T-helper 1 cell treated with Interleukin-12 subunit alpha and Interleukin-12 subunit beta and Interleukin-4 antibody, amounts not matched to agents 30 μg/mL and 1 μg/mL, for 36 hours (primary cell): Measurements from ENCODE around the gene GON7.

ENCODE experiments used
- H3K27ac Mint-ChIP-seq: one replicate; pipeline ENCODE4 v1.8.0; 2021; ENCODE audit warnings: mild to moderate bottlenecking, mixed read lengths
- H3K27me3 Mint-ChIP-seq: one replicate; pipeline ENCODE4 v1.8.0; 2021; ENCODE audit warnings: low read depth, mixed read lengths
- H3K36me3 Mint-ChIP-seq: one replicate; pipeline ENCODE4 v1.8.0; 2021; ENCODE audit warnings: low read depth, mixed read lengths
- H3K4me1 Mint-ChIP-seq: one replicate; pipeline ENCODE4 v1.8.0; 2021; ENCODE audit warnings: low read depth, mixed read lengths
- H3K4me3 Mint-ChIP-seq: one replicate; pipeline ENCODE4 v1.8.0; 2021; ENCODE audit warnings: mild to moderate bottlenecking, moderate library complexity, mixed read lengths
- H3K9me3 Mint-ChIP-seq: one replicate; pipeline ENCODE4 v1.8.0; 2021; ENCODE audit warnings: mixed read lengths

The GON7 gene

DNA sequence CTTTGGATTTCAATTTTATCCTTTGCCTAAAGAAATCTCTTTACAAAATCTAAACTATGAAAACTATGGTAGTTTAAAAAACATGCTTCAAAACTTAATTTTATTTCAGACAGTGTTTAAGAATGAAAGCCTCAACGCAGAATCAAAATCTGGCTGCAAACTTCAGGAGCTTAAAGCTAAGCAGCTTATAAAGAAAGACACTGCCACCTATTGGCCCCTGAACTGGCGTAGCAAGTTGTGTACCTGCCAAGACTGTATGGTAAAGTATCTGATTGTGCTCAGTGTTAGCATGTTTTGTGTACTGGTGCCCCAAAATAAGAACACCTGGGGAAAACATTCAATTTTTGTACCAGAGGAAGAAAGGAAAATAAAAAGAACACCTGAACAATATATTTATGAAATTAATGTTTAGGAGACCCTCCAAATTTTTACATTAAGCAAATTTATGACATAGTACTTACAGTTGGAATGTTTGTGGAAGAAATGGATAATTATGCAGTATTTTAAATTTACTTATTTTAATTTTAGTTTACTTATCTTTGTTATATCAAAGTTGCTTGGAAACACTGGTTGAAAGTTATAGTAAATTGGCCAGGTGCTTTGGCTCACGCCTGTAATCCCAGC lies 12.3 kb upstream of the GON7 start:
- H3K36me3 Mint-ChIP-seq = peaks cover 31% of the 10 kb centered on the region
- no peaks in the 10 kb centered on the region for H3K4me1 Mint-ChIP-seq
- H3K9me3 Mint-ChIP-seq = no peaks in the 10 kb centered on the region
- no peak overlapping the region for H3K4me3 Mint-ChIP-seq
- H3K27me3 Mint-ChIP-seq = no peaks in the 10 kb centered on the region
- no peak overlapping the region for H3K27ac Mint-ChIP-seq

DNA sequence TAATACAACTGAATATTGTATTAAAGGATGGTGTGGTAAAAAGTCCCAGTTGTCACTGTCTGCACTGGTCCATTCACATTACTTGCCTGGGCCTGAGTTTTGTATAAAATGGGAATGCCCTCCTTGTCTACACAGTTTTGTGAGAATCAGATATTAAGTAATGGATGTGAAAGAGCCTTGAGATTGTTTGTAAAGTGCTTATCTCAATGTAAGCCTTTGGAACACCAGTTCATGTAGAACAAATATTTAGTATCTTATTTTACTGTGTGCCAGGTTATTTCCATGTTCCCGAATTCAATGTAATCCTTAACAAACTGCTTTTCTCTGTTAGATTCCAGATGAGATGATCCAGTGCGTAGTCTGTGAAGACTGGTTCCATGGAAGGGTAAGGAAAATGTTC lies 7.7 kb upstream of the GON7 start:
- H3K27me3 Mint-ChIP-seq = no peaks in the 10 kb centered on the region
- H3K4me3 Mint-ChIP-seq = no peak overlapping the region
- H3K9me3 Mint-ChIP-seq = no peaks in the 10 kb centered on the region
- H3K27ac Mint-ChIP-seq = no peak overlapping the region
- H3K4me1 Mint-ChIP-seq = peaks cover 2% of the 10 kb centered on the region
- peaks cover 27% of the 10 kb centered on the region for H3K36me3 Mint-ChIP-seq

DNA sequence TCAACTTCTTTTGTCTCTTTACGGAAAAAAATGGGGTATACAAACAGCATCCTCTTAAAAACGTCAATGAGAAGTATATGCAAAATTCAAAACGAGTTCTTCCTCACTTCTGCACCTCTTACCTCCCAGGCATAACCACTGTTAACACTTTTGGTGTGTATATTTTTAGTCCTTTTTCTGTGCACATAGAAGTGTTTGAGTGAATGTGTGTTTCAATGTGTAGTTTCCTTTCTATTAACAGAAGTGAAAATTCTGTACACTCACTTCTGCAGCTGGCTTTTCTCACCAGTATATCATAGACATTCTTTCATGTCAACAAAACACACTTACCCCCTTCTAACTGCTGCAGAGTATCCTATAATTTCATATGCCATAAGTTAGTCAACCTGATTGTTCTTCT lies 5.6 kb upstream of the GON7 start:
- Mint-ChIP-seq H3K27ac (no peak overlapping the region), H3K36me3 (peaks cover 21% of the 10 kb centered on the region), H3K4me1 (peaks cover 10% of the 10 kb centered on the region)

DNA sequence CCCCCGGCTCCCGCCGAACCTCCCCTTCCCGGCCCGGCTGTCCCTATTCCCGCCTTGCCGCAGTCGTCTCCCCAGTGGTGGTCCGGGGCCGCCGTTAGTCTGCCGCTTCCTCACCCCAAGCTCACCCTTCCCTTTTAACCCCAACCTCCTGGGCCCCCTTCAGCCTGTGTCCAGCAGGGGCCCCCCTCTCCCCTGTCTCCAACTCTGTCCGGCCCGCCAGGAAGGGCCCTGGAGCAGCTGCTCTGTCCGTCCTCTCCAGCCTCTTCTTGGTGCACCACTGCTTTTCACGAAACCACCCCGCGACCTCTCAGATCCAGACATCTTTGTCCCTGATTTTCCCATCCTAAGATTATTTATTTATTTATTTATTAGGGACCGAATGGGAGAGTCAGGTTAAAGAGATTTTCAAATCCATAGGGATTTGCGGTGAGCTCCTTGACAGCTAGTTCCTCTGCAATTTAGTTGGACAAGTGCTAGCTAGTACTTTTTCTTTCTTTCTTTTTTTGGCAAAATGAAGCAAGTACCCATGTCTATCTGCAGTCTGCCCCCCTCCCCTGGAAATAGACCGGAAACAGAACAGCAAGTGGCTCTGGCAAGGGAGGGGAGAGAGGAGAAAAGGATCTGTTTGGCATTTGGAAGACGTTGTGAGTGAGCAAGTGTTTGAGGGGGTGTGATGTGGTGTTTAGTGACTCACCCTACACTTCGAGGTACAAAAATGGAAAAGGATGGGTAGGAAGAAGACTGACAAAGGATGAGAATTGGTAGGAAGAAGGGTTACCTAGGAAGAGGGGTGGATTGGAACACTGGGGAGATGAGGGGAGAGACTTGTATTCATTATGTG lies 823 bp upstream of the GON7 start:
- Mint-ChIP-seq H3K36me3 (peaks cover 11% of the 10 kb centered on the region), H3K27ac (peak overlapping the region; percentile 49), H3K27me3 (no peaks in the 10 kb centered on the region), H3K4me3 (peak overlapping the region; percentile 85), H3K4me1 (peaks cover 24% of the 10 kb centered on the region), H3K9me3 (no peaks in the 10 kb centered on the region)

More for the DNA sequence above, 5.6 kb upstream of the GON7 start:
- H3K27me3 Mint-ChIP-seq = no peaks in the 10 kb centered on the region
- H3K9me3 Mint-ChIP-seq = no peaks in the 10 kb centered on the region
- H3K4me3 Mint-ChIP-seq = no peak overlapping the region

DNA sequence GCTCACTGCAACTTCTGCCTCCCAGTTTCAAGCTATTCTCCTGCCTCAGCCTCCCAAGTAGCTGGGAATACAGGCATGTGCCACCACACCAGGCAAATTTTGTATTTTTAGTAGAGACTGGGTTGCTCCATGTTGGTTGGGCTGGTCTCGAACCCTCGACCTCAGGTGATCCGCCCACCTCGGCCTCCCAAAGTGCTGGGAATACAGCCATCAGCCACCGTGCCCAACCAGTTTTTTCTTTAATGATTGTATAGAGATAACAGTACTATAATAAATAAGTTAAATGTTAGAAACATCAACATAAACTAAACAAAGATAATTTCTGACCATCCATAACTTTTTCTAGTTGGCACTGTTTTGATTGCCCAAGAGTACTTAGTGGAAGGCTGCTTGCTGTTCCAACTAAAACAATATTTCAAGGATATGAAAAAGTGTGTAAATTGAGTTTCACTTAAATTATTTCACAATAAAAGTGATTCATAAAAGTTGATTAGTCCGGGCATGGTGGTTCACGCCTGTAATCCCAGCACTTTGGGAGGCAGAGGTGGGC lies 5.6 kb downstream of the GON7 start:
- H3K4me3 Mint-ChIP-seq = no peak overlapping the region
- H3K4me1 Mint-ChIP-seq = peaks cover 17% of the 10 kb centered on the region
- peaks cover 6% of the 10 kb centered on the region for H3K36me3 Mint-ChIP-seq
- no peak overlapping the region for H3K27ac Mint-ChIP-seq
- H3K9me3 Mint-ChIP-seq = no peaks in the 10 kb centered on the region
- no peaks in the 10 kb centered on the region for H3K27me3 Mint-ChIP-seq

DNA sequence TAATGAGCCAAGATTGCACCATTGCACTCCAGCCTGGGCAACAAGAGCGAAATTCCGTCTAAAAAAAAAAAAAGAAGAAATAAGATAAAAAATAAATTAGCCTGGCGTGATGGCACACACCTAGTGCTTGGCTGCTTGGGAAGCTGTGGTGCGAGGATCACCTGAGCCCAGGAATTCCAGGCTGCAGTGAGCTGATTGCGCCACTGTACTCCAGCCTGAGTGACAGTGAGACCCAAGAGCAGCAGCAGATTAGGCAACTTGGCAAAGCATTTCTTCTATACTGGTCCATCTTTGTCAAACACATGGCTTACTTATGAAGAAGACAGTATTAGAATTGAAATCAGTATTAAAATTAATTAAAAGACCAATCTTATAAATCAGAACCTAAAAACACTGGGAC lies 6.3 kb downstream of the GON7 start:
- Mint-ChIP-seq H3K27me3 (no peaks in the 10 kb centered on the region), H3K4me3 (no peak overlapping the region), H3K4me1 (peaks cover 11% of the 10 kb centered on the region), H3K36me3 (peaks cover 6% of the 10 kb centered on the region), H3K27ac (no peak overlapping the region), H3K9me3 (no peaks in the 10 kb centered on the region)

DNA sequence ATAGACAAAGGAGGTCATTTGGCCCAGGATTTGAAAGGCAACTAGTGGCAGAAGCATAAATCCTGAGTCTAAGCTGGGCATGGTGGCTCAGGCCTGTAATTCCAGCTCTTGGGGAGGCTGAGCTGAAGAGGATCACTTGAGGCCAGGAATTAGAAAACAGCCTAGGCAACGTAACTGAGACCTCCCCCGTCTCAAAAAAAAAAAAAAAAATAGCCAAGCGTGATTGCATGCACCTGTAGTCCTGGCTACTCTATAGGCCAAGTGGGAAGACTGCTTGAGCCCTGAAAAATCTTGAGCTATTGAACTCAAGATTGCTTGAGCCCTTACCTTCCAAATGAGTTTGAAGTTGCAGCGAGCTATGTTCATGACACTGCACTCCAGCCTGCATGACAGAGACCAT lies 7.8 kb downstream of the GON7 start:
- Mint-ChIP-seq H3K4me3 (no peak overlapping the region), H3K4me1 (peaks cover 3% of the 10 kb centered on the region), H3K27ac (no peak overlapping the region), H3K9me3 (no peaks in the 10 kb centered on the region), H3K27me3 (no peaks in the 10 kb centered on the region), H3K36me3 (peaks cover 2% of the 10 kb centered on the region)

DNA sequence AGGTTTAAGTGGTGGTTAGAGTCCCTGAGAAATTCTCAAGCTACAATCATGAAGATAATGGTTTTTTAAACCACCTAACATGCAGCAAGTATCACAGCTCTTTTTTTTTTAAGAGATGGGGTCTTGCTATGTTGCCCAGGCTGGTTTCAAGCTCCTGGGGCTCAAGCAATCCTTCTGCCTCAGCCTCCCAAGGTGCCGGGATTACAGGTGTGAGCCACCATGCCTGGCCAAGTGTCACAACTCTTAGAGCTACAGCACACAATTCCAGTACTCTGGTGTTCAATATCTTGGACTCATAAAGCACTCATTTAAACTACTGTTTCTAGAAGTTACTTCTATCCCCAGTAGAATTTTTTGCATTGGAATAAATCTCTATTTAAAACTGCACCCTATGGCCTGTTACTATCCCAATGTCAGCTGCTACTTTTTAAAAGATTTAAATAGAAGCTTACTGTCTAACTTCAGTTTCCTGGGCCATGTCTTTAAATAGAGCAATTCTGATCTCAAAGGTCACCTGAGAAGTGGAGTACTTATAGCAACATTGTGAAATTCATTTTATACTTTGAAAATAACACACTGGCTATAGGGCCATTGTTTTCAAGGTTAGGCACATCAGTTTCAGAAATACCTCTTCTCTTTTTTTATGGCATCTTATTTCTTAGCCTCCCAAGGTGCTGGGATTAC lies 11.4 kb downstream of the GON7 start:
- Mint-ChIP-seq H3K36me3 (peaks cover 1% of the 10 kb centered on the region), H3K9me3 (no peaks in the 10 kb centered on the region), H3K27me3 (no peaks in the 10 kb centered on the region), H3K4me3 (no peak overlapping the region), H3K4me1 (no peaks in the 10 kb centered on the region), H3K27ac (no peak overlapping the region)

DNA sequence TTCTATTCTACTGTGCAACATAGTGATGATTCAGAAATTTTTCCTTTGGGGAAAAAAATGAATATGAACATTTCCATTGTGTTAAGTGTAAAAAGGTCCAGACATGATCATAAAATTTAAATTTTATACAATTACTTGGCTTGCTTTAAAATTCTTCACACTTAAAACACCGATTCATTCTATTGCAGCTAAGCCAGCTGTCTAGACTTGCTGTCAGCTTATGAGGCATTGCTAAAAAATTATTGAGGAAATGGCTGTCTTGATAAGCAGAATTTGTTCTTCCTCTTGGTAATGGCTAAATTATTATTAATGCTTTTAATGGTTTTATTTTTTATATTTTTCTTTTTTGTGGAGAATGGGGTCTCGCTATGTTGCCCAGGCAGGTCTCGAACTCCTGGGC lies 19.9 kb downstream of the GON7 start:
- H3K4me1 Mint-ChIP-seq = peaks cover 18% of the 10 kb centered on the region
- H3K9me3 Mint-ChIP-seq = no peaks in the 10 kb centered on the region
- no peak overlapping the region for H3K27ac Mint-ChIP-seq
- H3K4me3 Mint-ChIP-seq = no peak overlapping the region
- peaks cover 4% of the 10 kb centered on the region for H3K36me3 Mint-ChIP-seq
- H3K27me3 Mint-ChIP-seq = no peaks in the 10 kb centered on the region

DNA sequence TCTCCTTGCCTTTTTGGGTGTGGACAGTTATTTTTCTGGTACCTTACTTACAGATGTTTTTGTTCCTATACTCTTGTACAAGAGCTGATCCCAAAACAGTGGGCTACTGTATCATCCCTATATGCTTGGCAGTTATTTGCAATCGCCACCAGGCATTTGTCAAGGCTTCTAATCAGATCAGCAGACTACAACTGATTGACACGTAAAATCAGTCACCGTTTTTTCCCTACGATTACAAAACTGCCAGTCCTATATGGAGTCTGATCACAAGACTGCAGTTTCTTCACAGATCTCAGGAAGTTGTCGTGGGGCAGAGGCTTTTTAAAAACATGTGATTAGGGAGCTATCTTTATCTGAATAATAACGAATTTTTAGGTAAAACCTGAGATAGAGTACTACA lies 20.4 kb downstream of the GON7 start:
- Mint-ChIP-seq H3K9me3 (no peaks in the 10 kb centered on the region), H3K27me3 (no peaks in the 10 kb centered on the region), H3K36me3 (peaks cover 8% of the 10 kb centered on the region), H3K27ac (no peak overlapping the region), H3K4me3 (peak overlapping the region; percentile 51), H3K4me1 (peaks cover 18% of the 10 kb centered on the region)

DNA sequence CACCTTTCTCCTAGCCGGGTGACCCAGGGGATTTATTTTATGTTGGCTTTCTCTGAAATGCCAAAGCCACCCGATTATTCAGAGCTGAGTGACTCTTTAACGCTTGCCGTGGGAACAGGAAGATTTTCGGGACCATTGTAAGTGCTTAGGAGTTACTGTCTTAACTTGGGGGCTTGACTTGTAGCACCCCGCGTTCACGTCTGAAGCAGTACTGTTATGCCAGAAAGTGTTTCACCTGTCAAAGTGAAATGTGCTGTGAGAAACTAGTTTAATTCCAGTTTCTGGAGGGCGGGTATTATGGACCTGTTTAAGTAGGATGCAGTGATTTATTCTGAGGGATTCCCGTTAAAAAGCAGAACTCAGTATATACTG lies 21.5 kb downstream of the GON7 start:
- Mint-ChIP-seq H3K27ac (peak overlapping the region; percentile 94), H3K27me3 (no peaks in the 10 kb centered on the region), H3K4me1 (peaks cover 18% of the 10 kb centered on the region), H3K9me3 (no peaks in the 10 kb centered on the region), H3K36me3 (peaks cover 8% of the 10 kb centered on the region), H3K4me3 (peak overlapping the region; percentile 94)

DNA sequence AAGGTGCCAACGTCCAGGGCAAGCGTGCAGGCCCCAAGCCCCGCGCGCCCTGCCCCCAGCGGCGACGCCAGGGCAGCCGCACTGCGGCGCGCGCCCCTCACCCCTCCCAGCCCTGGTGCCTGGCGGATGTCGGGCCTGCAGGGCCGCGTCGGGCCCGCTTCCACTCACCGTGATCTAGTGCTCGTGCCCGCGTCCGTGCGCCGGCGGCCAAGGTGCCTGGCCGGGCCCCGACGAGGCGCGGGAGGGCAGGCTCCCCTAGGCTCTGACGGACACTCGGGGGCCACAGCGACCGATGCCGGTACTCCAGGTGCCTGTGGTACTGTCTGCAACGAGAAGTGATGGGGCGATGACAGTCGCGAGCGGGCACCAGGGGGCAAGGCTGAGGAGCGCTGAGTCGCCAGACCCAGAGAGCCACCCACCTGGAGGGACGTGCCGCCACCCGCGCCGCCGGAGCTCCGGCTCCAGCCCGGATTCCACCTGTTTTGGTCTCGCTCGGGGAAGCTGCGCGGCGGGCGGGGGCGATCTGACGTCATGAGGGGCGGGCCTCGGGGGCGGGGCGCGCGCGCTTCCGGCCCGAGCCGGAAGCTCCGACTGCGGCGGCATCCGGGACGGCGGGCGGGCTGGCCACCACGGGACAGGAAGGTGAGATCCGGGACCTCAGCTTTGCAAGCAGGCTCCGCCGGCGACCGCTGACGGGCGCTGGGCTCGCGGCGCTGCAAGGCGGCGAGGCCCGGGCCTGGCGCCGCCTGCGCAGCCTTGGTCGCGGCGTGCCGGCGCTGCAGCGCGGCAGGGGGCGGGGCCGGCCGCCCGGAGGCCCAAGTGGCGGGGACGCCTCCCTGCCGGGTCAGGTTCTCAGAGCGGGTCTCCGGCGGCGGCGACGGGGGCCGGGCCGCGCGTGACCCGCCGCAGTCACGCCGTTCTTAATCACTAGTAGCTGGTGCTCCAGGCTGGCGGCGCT lies 22.2 kb downstream of the GON7 start, which contains the start of the genes LYSET and MOAP1:
Gene LYSET (plus strand): TSS at position 927 of the 958 bp plus-strand sequence. CDS start 89 bp downstream, outside the sequence.
Gene MOAP1 (minus strand): TSS at position 507 of the 958 bp plus-strand sequence. CDS start 655 bp downstream, outside the sequence.
- Mint-ChIP-seq H3K4me1 (peaks cover 18% of the 10 kb centered on the region), H3K27me3 (no peaks in the 10 kb centered on the region), H3K9me3 (no peaks in the 10 kb centered on the region), H3K36me3 (peaks cover 8% of the 10 kb centered on the region), H3K27ac (peak within 1 kb of the TSS; percentile 94), H3K4me3 (peak within 1 kb of the TSS; percentile 94)

DNA sequence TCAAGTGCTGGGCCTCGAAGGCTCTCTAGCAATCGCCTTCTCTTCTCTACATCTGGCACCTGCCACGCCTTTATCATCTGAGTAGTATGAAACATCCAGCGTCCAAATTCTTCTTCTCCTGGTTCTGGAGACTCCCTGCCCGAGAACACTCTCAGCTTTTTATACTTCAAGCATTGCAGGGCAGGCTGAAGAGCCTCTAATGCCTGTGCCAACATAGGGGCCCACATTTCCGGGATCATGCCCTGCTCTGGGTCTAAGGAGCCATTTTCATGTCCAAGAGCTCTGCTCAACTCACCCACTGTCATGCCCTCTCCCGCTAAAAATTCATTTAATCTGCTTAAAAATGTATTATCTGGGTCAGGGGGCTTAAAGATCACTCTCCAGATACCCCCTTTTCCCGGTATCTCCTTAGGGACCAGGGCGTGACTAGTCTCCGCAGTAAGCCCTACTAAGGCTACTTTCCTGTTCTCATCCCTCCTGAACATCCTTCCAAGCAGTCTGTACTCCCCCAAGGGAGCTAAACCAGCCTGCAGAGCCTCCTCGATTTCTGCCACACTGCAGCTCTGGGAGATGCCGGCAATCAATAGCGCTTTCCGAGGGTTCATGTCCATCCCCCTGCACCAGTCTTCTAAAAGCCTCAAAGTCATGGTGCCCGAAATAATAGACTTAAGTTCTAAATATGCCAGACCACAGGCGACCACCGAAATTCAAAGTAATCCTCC lies 23.1 kb downstream of the GON7 start:
- no peaks in the 10 kb centered on the region for H3K9me3 Mint-ChIP-seq
- peaks cover 8% of the 10 kb centered on the region for H3K36me3 Mint-ChIP-seq
- H3K27ac Mint-ChIP-seq = peak overlapping the region; percentile 81
- no peaks in the 10 kb centered on the region for H3K27me3 Mint-ChIP-seq
- H3K4me1 Mint-ChIP-seq = peaks cover 18% of the 10 kb centered on the region
- H3K4me3 Mint-ChIP-seq = peak overlapping the region; percentile 91
